NCI-H187 (cell line): ENCODE data around the gene NUAK1.
"Not testable (repeated sequence)": the region's sequence is repeated elsewhere in the genome, so short reads cannot be mapped to it uniquely, and the experiment has no call there.

Experiments
- DNase-seq, 2 experiments: peaks; one replicate each; lab custom pipeline; 2025; lab: John Stamatoyannopoulos, UW

NUAK1 gene

GRCh38 chr12:106146987-106147386 lies 8.2 kb upstream of the NUAK1 start:
- no peak for DNase-seq

GRCh38 chr12:106145539-106146447 lies 7.0 kb upstream of the NUAK1 start:
- DNase-seq: no peak

- DNase-seq: no peak
Observed at GRCh38 chr12:106144847-106145246, 6.1 kb upstream of the NUAK1 start.

GRCh38 chr12:106142591-106143261 lies 4.0 kb upstream of the NUAK1 start:
- DNase-seq: no peak

GRCh38 chr12:106141920-106142319 lies 3.2 kb upstream of the NUAK1 start:
- not testable (repeated sequence) for DNase-seq

- DNase-seq: no peak
Observed at GRCh38 chr12:106141452-106141851, 2.7 kb upstream of the NUAK1 start.

GRCh38 chr12:106141003-106141402 lies 2.2 kb upstream of the NUAK1 start:
- no peak for DNase-seq

GRCh38 chr12:106140223-106140986 lies 1.7 kb upstream of the NUAK1 start:
- DNase-seq: no peak

GRCh38 chr12:106139422-106140171 lies 843 bp upstream of the NUAK1 start:
- peak in 1 of 2 experiments; percentile 39 for DNase-seq

- no peak for DNase-seq
Observed at GRCh38 chr12:106138357-106138632, 459 bp downstream of the NUAK1 start.

GRCh38 chr12:106137530-106138356 lies 1.0 kb downstream of the NUAK1 start:
- no peak for DNase-seq

- peak; percentile 92 to 95 for DNase-seq
Observed at GRCh38 chr12:106136263-106136662, 2.5 kb downstream of the NUAK1 start.

- no peak for DNase-seq
Observed at GRCh38 chr12:106135781-106136180, 3.0 kb downstream of the NUAK1 start.

GRCh38 chr12:106135075-106135474 lies 3.7 kb downstream of the NUAK1 start:
- DNase-seq: no peak

GRCh38 chr12:106134294-106134949 lies 4.3 kb downstream of the NUAK1 start:
- no peak for DNase-seq

GRCh38 chr12:106133136-106134087 lies 5.3 kb downstream of the NUAK1 start:
- DNase-seq: no peak

- DNase-seq: no peak
Observed at GRCh38 chr12:106132175-106133135, 6.3 kb downstream of the NUAK1 start.

- no peak for DNase-seq
Observed at GRCh38 chr12:106131676-106132075, 7.1 kb downstream of the NUAK1 start.
